Measurements from ENCODE around the gene PINK1. TPM values are rescaled to one million over a fixed set of nuclear protein-coding genes. Genes with fewer than 3 reads are reported as not detected.

PINK1 gene
- total RNA-seq, 2 donors from 2014 or later: 115 to 136 TPM

- no peak overlapping the region for H3K27ac ChIP-seq
- 94% methylated on average over 2 of the region's 2 CpGs for WGBS
- no peak overlapping the region for H3K4me3 ChIP-seq
- no peaks in the 10 kb centered on the region for H3K9me3 ChIP-seq
- H3K27me3 ChIP-seq (replicated peaks; ENCODE audit: insufficient read depth): no peaks in the 10 kb centered on the region
- H3K4me1 ChIP-seq (replicated peaks): peaks cover 5% of the 10 kb centered on the region
- intact Hi-C loops (cut with DNase I): no loop called here
- H3K36me3 ChIP-seq: no peaks in the 10 kb centered on the region
- TF ChIP-seq, protein P1, sequence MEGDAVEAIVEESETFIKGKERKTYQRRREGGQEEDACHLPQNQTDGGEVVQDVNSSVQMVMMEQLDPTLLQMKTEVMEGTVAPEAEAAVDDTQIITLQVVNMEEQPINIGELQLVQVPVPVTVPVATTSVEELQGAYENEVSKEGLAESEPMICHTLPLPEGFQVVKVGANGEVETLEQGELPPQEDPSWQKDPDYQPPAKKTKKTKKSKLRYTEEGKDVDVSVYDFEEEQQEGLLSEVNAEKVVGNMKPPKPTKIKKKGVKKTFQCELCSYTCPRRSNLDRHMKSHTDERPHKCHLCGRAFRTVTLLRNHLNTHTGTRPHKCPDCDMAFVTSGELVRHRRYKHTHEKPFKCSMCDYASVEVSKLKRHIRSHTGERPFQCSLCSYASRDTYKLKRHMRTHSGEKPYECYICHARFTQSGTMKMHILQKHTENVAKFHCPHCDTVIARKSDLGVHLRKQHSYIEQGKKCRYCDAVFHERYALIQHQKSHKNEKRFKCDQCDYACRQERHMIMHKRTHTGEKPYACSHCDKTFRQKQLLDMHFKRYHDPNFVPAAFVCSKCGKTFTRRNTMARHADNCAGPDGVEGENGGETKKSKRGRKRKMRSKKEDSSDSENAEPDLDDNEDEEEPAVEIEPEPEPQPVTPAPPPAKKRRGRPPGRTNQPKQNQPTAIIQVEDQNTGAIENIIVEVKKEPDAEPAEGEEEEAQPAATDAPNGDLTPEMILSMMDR (IDR thresholded peaks at IDR 0.05): no peak
- no peak for TF ChIP-seq POLR2AphosphoS5 (IDR thresholded peaks at IDR 0.05)
- no peak for DNase-seq (ENCODE audit: low spot score)
These were observed 22.3 kb upstream of the PINK1 start for GRCh38 chr1:20610970-20611369.

DNA sequence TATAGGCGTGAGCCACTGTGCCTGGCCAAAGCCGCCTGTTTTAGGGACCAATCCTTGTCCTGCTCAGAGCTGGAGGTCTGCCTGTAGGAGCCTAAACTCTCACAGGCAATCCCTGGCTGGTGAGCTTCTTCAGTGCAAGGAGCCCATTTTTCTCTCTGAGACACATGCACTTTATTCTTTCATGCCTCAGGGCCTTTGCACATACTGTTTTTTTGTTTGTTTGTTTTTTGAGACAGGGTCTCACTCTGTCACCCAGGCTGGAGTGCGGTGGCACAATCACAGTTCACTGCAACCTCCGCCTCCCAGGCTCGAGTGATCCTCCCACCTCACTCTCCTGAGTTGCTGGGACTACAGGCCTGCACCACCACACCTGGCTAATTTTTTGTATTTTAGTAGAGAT is 21.6 kb upstream of the PINK1 start:
- intact Hi-C loops (cut with DNase I): no loop called here
- no peak overlapping the region for H3K4me3 ChIP-seq
- H3K27me3 ChIP-seq (replicated peaks; ENCODE audit: insufficient read depth): no peaks in the 10 kb centered on the region
- TF ChIP-seq POLR2A (IDR thresholded peaks at IDR 0.05): no peak
- no peak for TF ChIP-seq POLR2AphosphoS5 (IDR thresholded peaks at IDR 0.05)
- TF ChIP-seq, protein P1 (IDR thresholded peaks at IDR 0.05): no peak
- H3K4me1 ChIP-seq (replicated peaks): peaks cover 5% of the 10 kb centered on the region
- no peaks in the 10 kb centered on the region for H3K9me3 ChIP-seq
- H3K36me3 ChIP-seq: no peaks in the 10 kb centered on the region
- no peak for DNase-seq (ENCODE audit: low spot score)
- H3K27ac ChIP-seq: no peak overlapping the region
- 94% methylated on average over 5 of the region's 5 CpGs for WGBS

DNA sequence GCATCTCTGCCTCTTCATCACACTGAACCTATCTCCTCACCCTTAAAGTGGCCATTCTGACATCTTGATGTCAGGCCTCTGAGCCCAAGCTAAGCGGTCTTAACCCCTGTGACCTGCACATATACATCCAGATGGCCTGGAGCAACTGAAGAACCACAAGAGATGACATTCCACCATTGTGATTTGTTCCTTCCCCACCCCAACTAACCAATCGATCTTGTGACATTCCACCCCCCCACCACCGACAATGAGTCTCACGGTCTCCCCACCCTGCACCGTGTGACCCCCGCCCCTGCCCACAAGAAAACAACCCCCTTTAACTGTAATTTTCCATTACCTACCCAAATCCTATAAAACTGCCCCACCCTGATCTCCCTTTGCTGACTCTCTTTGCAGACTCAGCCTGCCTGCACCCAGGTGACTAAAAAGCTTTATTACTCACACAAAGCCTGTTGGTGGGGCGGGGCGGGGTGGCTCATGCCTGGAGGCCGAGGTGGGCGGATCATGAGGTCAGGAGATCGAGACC is 21.0 kb upstream of the PINK1 start:
- intact Hi-C loops (cut with DNase I): no loop called here
- peaks cover 5% of the 10 kb centered on the region for H3K4me1 ChIP-seq (replicated peaks)
- no peak for DNase-seq (ENCODE audit: low spot score)
- H3K9me3 ChIP-seq: no peaks in the 10 kb centered on the region
- H3K36me3 ChIP-seq: no peaks in the 10 kb centered on the region
- H3K27ac ChIP-seq: no peak overlapping the region
- WGBS: 56% methylated on average over 11 of the region's 11 CpGs
- no peak overlapping the region for H3K4me3 ChIP-seq
- no peaks in the 10 kb centered on the region for H3K27me3 ChIP-seq (replicated peaks; ENCODE audit: insufficient read depth)
- no peak for TF ChIP-seq POLR2AphosphoS5 (IDR thresholded peaks at IDR 0.05)
- TF ChIP-seq POLR2A (IDR thresholded peaks at IDR 0.05): no peak
- TF ChIP-seq, protein P1 (IDR thresholded peaks at IDR 0.05): no peak

DNA sequence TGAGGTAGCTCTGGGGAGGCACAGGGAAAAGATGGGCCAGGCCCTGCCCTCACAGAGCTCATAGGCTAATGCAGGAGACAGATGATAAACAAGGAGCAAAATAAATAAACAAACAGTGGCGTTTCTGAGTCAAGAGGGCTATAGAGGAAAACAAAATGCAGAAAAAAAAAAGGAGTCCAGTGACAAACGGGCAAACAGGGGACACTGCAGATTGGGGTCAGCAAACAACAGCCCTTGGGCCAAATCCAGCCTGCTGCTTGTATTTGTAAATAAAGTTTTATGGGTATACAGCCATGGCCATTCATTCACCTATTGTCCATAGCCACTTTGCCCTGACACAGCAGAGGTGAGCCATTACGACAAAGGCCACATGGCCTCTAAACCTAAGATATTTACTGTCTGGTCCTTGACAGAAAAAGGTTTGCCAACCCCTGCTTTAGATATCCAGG is 19.1 kb upstream of the PINK1 start:
- no peaks in the 10 kb centered on the region for H3K9me3 ChIP-seq
- no peaks in the 10 kb centered on the region for H3K27me3 ChIP-seq (replicated peaks; ENCODE audit: insufficient read depth)
- TF ChIP-seq, protein P1 (IDR thresholded peaks at IDR 0.05): no peak
- TF ChIP-seq POLR2A (IDR thresholded peaks at IDR 0.05) (no peak), POLR2AphosphoS5 (IDR thresholded peaks at IDR 0.05) (no peak)
- DNase-seq (ENCODE audit: low spot score): no peak
- intact Hi-C loops (cut with DNase I): no loop called here
- H3K4me3 ChIP-seq: no peak overlapping the region
- WGBS: 63% methylated on average over 3 of the region's 3 CpGs
- H3K27ac ChIP-seq: peak overlapping the region; percentile 53 to 62
- H3K36me3 ChIP-seq: no peaks in the 10 kb centered on the region
- H3K4me1 ChIP-seq (replicated peaks): peaks cover 5% of the 10 kb centered on the region

Measured in prostate gland (tissue), 2 donors.